ENCODE results near the gene STK32C. TPM values are rescaled to one million over a fixed set of nuclear protein-coding genes. Genes with fewer than 3 reads are reported as not detected.

The STK32C gene
- total RNA-seq, 6 experiments from 2014 or later, result 1.6 to 3.5 (median 2.1) TPM

DNA sequence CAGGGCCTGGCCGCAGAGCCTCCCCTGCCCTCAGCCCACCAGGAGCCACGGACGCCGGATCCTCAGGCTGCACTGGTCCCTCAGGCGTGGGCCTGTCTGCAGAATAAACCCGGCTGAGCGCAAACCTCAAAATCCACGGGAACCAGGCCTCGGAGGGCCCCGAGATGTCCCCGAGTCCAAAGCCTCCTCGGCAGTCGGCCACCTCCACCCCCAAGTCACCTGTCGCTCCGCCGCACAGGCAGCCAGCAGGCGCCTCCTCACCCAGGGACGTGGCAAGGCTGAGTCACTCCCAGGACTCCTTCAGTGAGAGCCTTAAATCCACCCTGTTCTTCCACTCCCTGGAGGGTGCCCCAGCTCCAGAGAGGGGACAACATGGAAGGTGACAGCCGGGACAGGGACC lies 33.2 kb downstream of the STK32C start:
- peak in 2 of 3 donors; percentile 5 to 39 for DNase-seq
- 85% methylated on average over 9 of the region's 19 CpGs for WGBS (ENCODE audit: insufficient coverage, low coverage, low lambda C conversion rate, missing lambda C conversion rate)
- intact Hi-C loops (cut with DNase I), result no loop called here

GRCh38 chr10:132273966-132274365 lies 33.8 kb downstream of the STK32C start:
- Histone ChIP-seq H3K27me3 (no peaks in the 10 kb centered on the region), H3K4me1 (no peaks in the 10 kb centered on the region), H3K9me3 (no peaks in the 10 kb centered on the region), H3K4me3 (no peak overlapping the region), H3K27ac (no peak overlapping the region), H3K36me3 (no peaks in the 10 kb centered on the region)
- TF ChIP-seq POLR2A (IDR thresholded peaks at IDR 0.05), result no peak
- TF ChIP-seq, protein P1, sequence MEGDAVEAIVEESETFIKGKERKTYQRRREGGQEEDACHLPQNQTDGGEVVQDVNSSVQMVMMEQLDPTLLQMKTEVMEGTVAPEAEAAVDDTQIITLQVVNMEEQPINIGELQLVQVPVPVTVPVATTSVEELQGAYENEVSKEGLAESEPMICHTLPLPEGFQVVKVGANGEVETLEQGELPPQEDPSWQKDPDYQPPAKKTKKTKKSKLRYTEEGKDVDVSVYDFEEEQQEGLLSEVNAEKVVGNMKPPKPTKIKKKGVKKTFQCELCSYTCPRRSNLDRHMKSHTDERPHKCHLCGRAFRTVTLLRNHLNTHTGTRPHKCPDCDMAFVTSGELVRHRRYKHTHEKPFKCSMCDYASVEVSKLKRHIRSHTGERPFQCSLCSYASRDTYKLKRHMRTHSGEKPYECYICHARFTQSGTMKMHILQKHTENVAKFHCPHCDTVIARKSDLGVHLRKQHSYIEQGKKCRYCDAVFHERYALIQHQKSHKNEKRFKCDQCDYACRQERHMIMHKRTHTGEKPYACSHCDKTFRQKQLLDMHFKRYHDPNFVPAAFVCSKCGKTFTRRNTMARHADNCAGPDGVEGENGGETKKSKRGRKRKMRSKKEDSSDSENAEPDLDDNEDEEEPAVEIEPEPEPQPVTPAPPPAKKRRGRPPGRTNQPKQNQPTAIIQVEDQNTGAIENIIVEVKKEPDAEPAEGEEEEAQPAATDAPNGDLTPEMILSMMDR (IDR thresholded peaks at IDR 0.05), result no peak
- 0% methylated on average over 1 of the region's 11 CpGs for WGBS (ENCODE audit: insufficient coverage, low coverage, low lambda C conversion rate, missing lambda C conversion rate)
- DNase-seq (peak in 2 of 3 donors; percentile 9 to 23), ATAC-seq (no peak)
- intact Hi-C loops (cut with DNase I), result no loop called here

More for the DNA sequence above, 33.2 kb downstream of the STK32C start:
- no peak for ATAC-seq
- Histone ChIP-seq H3K27me3 (no peaks in the 10 kb centered on the region), H3K4me1 (no peaks in the 10 kb centered on the region), H3K36me3 (no peaks in the 10 kb centered on the region), H3K27ac (no peak overlapping the region), H3K9me3 (no peaks in the 10 kb centered on the region), H3K4me3 (no peak overlapping the region)
- no peak for TF ChIP-seq POLR2A (IDR thresholded peaks at IDR 0.05)
- TF ChIP-seq, protein P1 (IDR thresholded peaks at IDR 0.05), result no peak

DNA sequence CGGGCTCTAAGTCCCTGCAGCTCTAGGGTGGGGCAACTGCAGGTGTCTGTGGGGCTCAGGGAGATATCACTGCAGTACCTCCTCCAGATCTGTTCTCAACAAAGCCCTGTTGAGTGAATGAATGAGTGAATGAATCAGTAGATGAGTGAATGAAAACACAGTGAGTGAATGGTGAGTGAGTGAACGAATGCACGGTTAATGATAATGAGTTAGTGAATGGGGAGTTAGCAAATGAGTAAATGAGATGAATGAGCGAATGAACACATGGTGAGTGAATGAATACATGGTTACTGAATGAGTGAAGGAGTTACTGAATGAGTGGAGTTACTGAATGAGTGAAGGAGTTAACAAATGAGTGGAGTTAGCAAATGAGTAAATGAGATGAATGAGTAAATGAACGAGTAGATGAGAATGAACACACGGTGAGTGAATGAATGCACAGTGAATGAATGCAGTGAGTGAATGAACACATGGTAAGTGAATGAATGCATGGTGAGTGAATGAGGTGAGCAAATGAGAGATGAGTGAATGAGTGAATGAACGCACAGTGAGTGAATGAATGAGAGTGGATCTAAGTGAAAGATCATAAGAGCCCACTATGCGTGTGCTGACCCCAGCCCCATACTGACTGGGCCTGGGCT lies 34.3 kb downstream of the STK32C start:
- Histone ChIP-seq H3K4me3 (no peak overlapping the region), H3K36me3 (no peaks in the 10 kb centered on the region), H3K27me3 (no peaks in the 10 kb centered on the region), H3K9me3 (no peaks in the 10 kb centered on the region), H3K4me1 (no peaks in the 10 kb centered on the region), H3K27ac (no peak overlapping the region)
- ATAC-seq, result no peak
- no peak for TF ChIP-seq POLR2A (IDR thresholded peaks at IDR 0.05)
- TF ChIP-seq, protein P1 (IDR thresholded peaks at IDR 0.05), result no peak
- no peak for DNase-seq
- WGBS (ENCODE audit: insufficient coverage, low coverage, low lambda C conversion rate, missing lambda C conversion rate), result 69% methylated on average over 6 of the region's 8 CpGs
- intact Hi-C loops (cut with DNase I), result no loop called here

- no peaks in the 10 kb centered on the region for H3K27me3 ChIP-seq
- no peak overlapping the region for H3K27ac ChIP-seq
- no peak for TF ChIP-seq POLR2A (IDR thresholded peaks at IDR 0.05)
- no peaks in the 10 kb centered on the region for H3K36me3 ChIP-seq
- H3K9me3 ChIP-seq, result no peaks in the 10 kb centered on the region
- no peaks in the 10 kb centered on the region for H3K4me1 ChIP-seq
- peak in 2 of 4 donors; percentile 18 to 25 for ATAC-seq
- DNase-seq, result peak in 2 of 3 donors; percentile 18 to 45
- WGBS (ENCODE audit: insufficient coverage, low coverage, low lambda C conversion rate, missing lambda C conversion rate), result 62% methylated on average over 19 of the region's 35 CpGs
- H3K4me3 ChIP-seq, result no peak overlapping the region
- intact Hi-C loops (cut with DNase I), result no loop called here
These were observed 35.3 kb downstream of the STK32C start for GRCh38 chr10:132272231-132272971.

All from right lobe of liver (tissue), 6 donors.